GM18907 (cell line): ENCODE results near the gene HRC.
"Not testable (repeated sequence)": the region's sequence is repeated elsewhere in the genome, so short reads cannot be mapped to it uniquely, and the experiment has no call there.

Source experiments
- ATAC-seq: cut with Tn5 transposase; IDR thresholded peaks from one replicate; pipeline ENCODE4 v1.9.1; 2021; ENCODE audit warnings: mild to moderate bottlenecking, moderate library complexity; ENCODE audit not compliant: unreplicated experiment

HRC gene

GRCh38 chr19:49155005-49155819 lies at the start of gene HRC:
HRC (minus strand) TSS chr19:49155396; CDS start chr19:49155237, 159 bp downstream.
- ATAC-seq: no peak

- ATAC-seq: no peak
Measured at GRCh38 chr19:49201042-49201441, 45.8 kb upstream of the HRC start.

DNA sequence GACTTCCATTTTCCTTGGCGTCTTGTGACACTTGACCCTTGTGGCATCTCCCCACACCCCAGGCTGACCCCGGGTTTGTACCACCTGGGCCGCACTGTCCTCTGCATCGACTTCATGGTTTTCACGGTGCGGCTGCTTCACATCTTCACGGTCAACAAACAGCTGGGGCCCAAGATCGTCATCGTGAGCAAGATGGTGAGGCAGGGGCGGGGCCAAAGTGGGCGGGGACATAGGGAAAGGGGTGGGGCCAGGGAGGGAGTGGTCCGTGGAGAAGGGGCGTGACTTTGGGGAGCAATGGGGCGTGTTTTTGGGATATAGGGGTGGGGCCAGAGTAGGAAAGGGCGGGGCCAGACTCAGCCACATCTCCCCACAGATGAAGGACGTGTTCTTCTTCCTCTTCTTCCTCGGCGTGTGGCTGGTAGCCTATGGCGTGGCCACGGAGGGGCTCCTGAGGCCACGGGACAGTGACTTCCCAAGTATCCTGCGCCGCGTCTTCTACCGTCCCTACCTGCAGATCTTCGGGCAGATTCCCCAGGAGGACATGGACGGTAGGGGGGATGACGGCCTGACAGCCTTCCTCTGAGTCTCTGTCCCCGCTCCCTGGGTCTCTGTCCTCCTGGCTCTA lies 45.2 kb upstream of the HRC start:
- no peak for ATAC-seq

DNA sequence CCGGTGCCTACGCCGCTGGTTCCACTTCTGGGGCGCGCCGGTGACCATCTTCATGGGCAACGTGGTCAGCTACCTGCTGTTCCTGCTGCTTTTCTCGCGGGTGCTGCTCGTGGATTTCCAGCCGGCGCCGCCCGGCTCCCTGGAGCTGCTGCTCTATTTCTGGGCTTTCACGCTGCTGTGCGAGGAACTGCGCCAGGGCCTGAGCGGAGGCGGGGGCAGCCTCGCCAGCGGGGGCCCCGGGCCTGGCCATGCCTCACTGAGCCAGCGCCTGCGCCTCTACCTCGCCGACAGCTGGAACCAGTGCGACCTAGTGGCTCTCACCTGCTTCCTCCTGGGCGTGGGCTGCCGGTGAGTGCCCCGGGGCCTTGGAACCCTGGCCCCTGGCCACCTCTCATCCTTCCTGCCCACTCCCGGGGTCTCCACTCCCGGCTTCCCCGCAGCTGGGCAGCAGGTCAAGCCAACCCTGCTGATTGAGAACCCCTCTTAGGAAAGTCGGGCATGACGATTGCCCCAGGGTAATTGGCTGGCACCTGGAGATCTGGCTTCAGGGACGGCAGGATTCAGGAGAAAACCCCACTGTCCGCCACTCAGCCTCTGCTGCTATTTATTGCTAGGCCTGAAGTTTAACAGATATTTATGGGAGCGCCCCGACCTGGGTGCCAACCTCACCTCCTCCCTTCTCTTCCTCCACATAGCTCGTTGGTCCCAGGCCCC lies 41.5 kb upstream of the HRC start:
- no peak for ATAC-seq

DNA sequence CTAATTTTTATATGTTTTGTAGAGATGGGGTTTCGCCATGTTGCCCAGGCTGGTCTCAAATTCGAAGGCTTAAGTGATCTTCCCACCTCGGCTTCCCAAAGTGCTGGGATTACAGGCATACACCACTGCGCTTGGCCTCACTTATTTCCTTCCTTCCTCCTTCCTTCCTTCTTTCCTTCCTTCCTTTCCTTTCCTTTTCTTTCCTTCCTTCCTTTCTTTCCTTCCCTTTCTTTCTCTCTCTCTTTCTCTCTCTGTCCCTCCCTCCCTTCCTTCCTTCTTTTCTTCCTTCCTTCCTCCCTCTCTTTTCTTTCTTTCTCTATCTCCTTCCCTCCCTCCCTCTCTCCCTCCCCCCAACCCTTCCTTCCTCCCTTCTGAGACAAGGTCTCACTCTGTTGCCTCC lies 39.2 kb upstream of the HRC start:
- no peak for ATAC-seq

GRCh38 chr19:49193822-49194394 lies 38.7 kb upstream of the HRC start:
- ATAC-seq: no peak

DNA sequence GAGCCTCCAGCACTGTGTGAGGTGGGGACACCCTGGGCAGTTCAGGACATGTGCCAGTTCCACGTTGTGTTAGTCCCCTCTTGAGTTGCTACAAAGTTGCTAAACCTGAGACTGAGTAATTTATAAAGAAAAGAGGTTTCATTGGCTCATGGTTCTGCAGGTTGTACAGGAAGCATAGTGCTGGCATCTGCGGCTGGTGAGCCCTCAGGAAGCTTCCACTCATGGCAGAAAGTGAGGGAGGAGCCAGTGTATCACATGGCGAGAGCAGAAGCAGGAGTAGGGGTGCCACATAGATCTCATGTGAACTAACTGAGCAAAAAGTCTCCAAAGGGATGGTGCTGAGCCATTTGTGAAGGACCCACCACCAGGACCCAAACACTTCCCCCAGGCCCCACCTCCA lies 35.6 kb upstream of the HRC start:
- ATAC-seq: no peak

- ATAC-seq: no peak
Measured at GRCh38 chr19:49189259-49189658, 34.1 kb upstream of the HRC start.

- ATAC-seq: no peak
Measured at GRCh38 chr19:49188626-49189200, 33.5 kb upstream of the HRC start.

DNA sequence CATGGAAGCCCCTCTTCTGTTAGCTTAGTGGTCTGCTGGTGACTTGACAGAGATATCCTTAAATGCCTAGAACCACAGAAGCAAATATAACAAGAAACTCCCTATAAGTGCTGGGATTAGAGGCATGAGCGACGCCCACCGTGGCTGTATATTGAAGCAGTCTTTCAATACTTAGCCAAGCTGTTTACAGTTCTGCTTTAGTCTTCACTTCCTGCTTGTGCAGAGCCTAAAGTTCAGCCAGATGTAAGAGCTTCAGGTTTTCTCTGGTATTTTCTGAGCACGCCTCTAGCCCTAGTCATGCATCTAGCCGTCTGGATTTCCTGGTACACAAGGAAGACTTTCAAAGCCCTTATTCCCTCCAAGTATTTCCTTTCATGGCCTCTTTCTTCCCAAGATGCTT lies 30.9 kb upstream of the HRC start:
- no peak for ATAC-seq

- no peak for ATAC-seq
Measured at GRCh38 chr19:49182848-49183375, 27.7 kb upstream of the HRC start.

- ATAC-seq: not testable (repeated sequence)
Measured at GRCh38 chr19:49182010-49182847, 27.0 kb upstream of the HRC start.

DNA sequence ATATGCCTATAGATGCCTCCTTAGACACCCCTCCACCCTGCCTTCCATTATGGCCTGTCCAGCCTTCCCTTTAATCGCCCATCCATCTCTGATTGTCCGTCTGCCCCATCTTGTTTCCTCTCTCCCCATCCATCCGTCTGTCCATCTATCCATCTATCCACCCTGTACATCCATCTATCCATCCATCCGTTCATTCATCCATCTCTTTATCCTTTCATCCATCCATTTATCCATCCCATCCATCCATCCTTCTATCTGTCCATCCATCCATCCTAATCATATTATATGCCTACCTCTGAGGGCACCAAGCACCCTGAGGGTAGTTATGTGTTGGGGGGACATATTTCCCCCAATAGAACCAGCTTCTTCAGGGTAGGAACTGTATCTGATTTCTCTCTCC lies 25.5 kb upstream of the HRC start:
- no peak for ATAC-seq

DNA sequence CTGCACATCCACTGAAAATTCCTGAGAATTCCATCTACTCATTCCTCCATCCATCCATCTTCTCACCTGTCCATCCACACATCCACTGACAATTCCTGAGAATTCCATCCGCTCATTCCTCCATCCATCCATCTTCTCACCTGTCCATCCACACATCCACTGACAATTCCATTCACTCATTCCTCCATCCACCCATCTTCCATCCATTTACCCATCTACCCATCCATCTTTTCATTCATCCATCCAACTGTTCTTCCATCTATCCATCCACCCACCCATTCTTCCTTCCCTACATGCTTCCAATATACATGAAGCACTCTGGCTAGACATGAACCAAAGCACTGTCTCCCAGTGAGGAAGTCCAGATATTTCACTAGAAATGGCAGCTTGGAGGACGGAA lies 18.0 kb upstream of the HRC start:
- ATAC-seq: no peak

- ATAC-seq: no peak
Measured at GRCh38 chr19:49168421-49168820, 13.2 kb upstream of the HRC start.

- ATAC-seq: no peak
Measured at GRCh38 chr19:49167857-49168409, 12.7 kb upstream of the HRC start.

- no peak for ATAC-seq
Measured at GRCh38 chr19:49165865-49166301, 10.7 kb upstream of the HRC start.

GRCh38 chr19:49165111-49165750 lies 10.0 kb upstream of the HRC start:
- ATAC-seq: no peak

DNA sequence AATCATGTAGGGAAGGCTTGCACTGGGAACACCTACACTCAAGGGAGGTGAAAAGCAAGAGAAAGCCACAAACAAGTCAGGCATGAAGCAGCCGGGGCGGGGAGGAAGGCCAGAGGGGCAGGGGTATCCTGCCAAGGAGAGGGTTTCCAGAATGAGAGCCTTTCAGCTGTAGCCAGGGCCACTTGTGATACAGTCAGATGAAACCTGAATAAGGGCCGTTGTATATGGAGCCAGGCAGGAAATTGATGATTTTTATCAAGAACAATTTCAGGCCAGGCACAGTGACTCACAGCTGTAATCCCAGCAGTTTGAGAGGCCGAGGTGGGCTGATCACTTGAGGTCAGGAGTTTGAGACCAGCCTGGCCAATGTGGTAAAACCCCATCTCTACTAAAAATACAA lies 6.8 kb upstream of the HRC start:
- no peak for ATAC-seq
